ENCODE measurements around the gene RBPJL.

Gene RBPJL

DNA sequence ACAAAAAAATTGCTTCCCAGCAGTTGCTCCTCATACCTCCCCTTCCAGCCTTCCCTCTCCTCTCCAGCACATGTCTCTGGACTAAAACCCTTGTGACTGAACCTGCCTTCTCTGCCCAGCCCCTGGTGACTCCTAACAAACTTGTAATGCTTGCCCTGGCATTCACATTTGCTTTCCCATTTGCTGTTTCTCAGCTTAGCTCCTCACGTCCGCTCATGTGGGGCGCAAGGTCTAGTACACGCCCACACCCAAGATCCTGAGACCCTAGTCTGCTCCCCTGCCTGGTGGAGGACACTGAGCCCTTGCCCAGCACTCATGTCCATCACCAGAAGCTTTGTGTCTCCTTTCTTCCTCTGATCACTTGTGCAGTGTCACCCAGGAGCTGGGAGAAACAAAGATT, 18.3 kb upstream of the RBPJL start:
- TF ChIP-seq POLR2A (IDR thresholded peaks at IDR 0.05; ENCODE audit: low read depth, low read length), result no peak

GRCh38 chr20:45288860-45289259, 17.8 kb upstream of the RBPJL start:
- DNase-seq (ENCODE audit: insufficient read length, low spot score) (no peak), FAIRE-seq (no peak)
- TF ChIP-seq POLR2A (IDR thresholded peaks at IDR 0.05; ENCODE audit: low read depth, low read length), result no peak

More for the DNA sequence above, 18.3 kb upstream of the RBPJL start:
- DNase-seq (ENCODE audit: insufficient read length, low spot score), result no peak
- FAIRE-seq, result no peak

DNA sequence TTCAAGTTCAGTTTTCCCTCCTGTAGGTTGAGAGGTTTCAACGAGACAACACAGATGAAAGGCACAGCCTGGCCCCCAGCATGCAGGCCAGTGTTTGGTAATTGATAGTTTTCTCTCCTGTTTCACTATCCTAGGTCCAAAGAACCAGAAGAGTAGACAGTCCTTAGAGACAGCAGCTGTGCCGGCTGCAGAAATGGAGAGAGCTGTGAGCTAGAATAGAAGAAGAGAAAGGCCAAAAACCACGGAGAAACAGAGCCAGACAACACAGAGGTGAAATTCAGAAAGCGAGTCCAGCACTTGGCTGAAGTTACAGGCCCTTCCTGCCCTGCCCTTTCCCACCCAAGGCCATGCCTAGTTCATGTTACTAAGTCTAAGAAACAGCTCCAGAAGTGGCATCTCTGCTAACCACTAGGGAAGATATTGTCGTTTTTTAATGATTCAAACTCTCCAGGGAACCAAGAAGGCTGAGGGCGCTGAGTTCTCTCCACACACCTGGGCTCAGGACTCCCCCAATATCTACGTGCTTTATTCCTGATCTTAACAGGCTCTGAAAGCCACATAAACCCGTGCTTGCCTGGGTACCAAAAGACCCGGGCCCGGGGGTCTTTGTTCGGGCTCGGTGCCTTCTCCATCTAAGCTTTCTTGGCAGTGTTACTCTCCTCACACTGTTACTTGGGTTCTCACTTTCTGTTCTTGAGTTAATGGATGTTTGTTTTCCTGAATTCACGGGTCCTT, 16.5 kb upstream of the RBPJL start:
- DNase-seq (ENCODE audit: insufficient read length, low spot score) (no peak), FAIRE-seq (no peak)
- no peak for TF ChIP-seq POLR2A (IDR thresholded peaks at IDR 0.05; ENCODE audit: low read depth, low read length)

GRCh38 chr20:45290677-45291355, 15.8 kb upstream of the RBPJL start:
- peak; percentile 88 for DNase-seq (ENCODE audit: insufficient read length, low spot score)
- no peak for FAIRE-seq
- no peak for TF ChIP-seq POLR2A (IDR thresholded peaks at IDR 0.05; ENCODE audit: low read depth, low read length)

- DNase-seq (ENCODE audit: insufficient read length, low spot score) (no peak), FAIRE-seq (no peak)
- TF ChIP-seq POLR2A (IDR thresholded peaks at IDR 0.05; ENCODE audit: low read depth, low read length), result no peak
These were observed 15.1 kb upstream of the RBPJL start for GRCh38 chr20:45291526-45291925.

- FAIRE-seq, result no peak
- no peak for TF ChIP-seq POLR2A (IDR thresholded peaks at IDR 0.05; ENCODE audit: low read depth, low read length)
- DNase-seq (ENCODE audit: insufficient read length, low spot score), result no peak
These were observed 14.3 kb upstream of the RBPJL start for GRCh38 chr20:45292343-45292742.

- TF ChIP-seq POLR2A (IDR thresholded peaks at IDR 0.05; ENCODE audit: low read depth, low read length), result peak; percentile 23; the same call in 1 of the 2 replicates
- FAIRE-seq, result no peak
- peak; percentile 71 for DNase-seq (ENCODE audit: insufficient read length, low spot score)
These were observed 13.3 kb upstream of the RBPJL start for GRCh38 chr20:45293041-45294002.

DNA sequence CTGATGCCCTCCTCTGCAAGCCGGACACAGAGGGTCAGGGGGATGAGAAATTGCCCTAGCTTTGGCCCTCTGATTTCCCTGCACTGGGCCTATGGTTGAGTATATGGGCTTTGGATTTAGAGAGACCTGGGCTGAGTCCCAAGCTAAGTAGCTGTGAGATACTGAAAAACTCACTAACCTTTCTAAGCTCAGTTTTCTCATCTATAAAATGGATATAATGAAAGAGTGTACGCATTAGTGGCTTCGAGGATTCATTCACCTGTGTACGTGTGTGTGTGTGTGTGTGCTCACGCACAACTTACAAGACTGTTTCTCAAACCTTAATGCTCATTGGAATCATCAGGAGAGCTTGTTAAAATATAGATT, 12.7 kb upstream of the RBPJL start:
- TF ChIP-seq POLR2A (IDR thresholded peaks at IDR 0.05; ENCODE audit: low read depth, low read length), result no peak
- DNase-seq (ENCODE audit: insufficient read length, low spot score) (no peak), FAIRE-seq (no peak)

DNA sequence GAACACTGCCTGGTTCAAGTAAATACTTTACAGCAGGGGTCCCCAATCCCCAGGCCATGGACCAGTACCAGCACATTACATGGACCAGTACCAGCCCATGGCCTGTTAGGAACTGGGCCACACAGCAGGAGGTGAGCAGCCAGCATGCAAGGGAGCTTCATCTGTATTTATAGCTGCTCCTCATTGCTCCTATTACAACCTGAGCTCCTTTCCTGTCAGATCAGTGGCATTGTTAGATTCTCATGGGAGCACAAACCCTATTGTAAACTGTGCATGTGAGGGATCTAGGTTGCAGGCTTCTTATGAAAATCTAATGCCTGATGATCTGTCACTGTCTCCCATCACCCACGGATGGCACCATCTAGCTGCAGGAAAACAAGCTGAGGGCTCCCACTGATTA, 12.0 kb upstream of the RBPJL start:
- no peak for TF ChIP-seq POLR2A (IDR thresholded peaks at IDR 0.05; ENCODE audit: low read depth, low read length)
- FAIRE-seq (no peak), DNase-seq (ENCODE audit: insufficient read length, low spot score) (no peak)

DNA sequence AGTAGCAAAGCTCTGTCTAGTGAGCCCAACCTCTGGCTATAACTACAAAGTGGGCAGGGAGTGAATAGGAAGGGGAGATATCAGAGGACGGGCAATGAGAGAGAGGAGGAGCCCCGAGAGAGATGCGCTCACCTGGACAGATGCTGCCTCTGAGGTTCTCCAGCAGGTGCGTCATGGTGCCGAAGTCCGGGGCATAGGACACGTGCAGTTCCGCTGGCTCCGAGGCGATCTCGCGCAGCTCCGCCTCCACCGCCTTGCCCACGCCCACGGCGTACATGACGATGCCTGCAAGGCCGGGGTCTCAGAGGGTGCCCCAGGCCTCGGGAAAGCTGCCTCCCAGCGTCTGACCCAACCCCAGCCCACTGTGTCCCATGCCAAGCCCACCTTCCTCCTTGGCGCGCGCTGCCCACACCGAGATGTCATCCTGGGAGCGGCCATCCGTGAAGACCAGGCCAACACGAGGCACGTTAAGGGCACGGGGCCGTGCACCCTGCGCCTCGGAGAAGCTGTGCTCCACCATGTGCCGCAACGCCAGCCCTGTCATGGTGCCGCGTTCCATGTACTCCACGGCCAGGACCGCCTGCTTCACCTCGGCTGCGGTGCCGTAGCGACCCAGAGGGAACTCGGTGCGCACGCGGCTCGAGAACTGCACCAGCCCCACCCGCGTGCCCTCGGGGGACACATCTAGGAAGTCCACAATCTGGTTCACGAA, 8.7 kb upstream of the RBPJL start:
- no peak for DNase-seq (ENCODE audit: insufficient read length, low spot score)
- no peak for TF ChIP-seq POLR2A (IDR thresholded peaks at IDR 0.05; ENCODE audit: low read depth, low read length)
- FAIRE-seq, result no peak

GRCh38 chr20:45299786-45300185, 6.9 kb upstream of the RBPJL start:
- TF ChIP-seq POLR2A (IDR thresholded peaks at IDR 0.05; ENCODE audit: low read depth, low read length), result no peak

GRCh38 chr20:45300961-45301360, 5.7 kb upstream of the RBPJL start:
- DNase-seq (ENCODE audit: insufficient read length, low spot score), result peak; percentile 73
- FAIRE-seq, result no peak
- no peak for TF ChIP-seq POLR2A (IDR thresholded peaks at IDR 0.05; ENCODE audit: low read depth, low read length)

More at GRCh38 chr20:45299786-45300185, 6.9 kb upstream of the RBPJL start:
- DNase-seq (ENCODE audit: insufficient read length, low spot score), result no peak
- no peak for FAIRE-seq

GRCh38 chr20:45301824-45302271, 4.8 kb upstream of the RBPJL start:
- FAIRE-seq (no peak), DNase-seq (ENCODE audit: insufficient read length, low spot score) (no peak)
- TF ChIP-seq POLR2A (IDR thresholded peaks at IDR 0.05; ENCODE audit: low read depth, low read length), result no peak
